Activated naive CD4-positive, alpha-beta T cell treated with anti-CD3 and anti-CD28 coated beads, Interleukin-2, amount 50 U/mL, for 16 hours (primary cell): ENCODE data around the gene FRMPD2.

ENCODE experiments used
- DNase-seq: peaks from one replicate; pipeline ENCODE4 v3.0.0-alpha.2; 2020

The FRMPD2 gene, protein sequence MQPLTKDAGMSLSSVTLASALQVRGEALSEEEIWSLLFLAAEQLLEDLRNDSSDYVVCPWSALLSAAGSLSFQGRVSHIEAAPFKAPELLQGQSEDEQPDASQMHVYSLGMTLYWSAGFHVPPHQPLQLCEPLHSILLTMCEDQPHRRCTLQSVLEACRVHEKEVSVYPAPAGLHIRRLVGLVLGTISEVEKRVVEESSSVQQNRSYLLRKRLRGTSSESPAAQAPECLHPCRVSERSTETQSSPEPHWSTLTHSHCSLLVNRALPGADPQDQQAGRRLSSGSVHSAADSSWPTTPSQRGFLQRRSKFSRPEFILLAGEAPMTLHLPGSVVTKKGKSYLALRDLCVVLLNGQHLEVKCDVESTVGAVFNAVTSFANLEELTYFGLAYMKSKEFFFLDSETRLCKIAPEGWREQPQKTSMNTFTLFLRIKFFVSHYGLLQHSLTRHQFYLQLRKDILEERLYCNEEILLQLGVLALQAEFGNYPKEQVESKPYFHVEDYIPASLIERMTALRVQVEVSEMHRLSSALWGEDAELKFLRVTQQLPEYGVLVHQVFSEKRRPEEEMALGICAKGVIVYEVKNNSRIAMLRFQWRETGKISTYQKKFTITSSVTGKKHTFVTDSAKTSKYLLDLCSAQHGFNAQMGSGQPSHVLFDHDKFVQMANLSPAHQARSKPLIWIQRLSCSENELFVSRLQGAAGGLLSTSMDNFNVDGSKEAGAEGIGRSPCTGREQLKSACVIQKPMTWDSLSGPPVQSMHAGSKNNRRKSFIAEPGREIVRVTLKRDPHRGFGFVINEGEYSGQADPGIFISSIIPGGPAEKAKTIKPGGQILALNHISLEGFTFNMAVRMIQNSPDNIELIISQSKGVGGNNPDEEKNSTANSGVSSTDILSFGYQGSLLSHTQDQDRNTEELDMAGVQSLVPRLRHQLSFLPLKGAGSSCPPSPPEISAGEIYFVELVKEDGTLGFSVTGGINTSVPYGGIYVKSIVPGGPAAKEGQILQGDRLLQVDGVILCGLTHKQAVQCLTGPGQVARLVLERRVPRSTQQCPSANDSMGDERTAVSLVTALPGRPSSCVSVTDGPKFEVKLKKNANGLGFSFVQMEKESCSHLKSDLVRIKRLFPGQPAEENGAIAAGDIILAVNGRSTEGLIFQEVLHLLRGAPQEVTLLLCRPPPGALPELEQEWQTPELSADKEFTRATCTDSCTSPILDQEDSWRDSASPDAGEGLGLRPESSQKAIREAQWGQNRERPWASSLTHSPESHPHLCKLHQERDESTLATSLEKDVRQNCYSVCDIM (N-terminal part only)

GRCh38 chr10:48274636-48275035 is at the start of gene FRMPD2:
FRMPD2 (minus strand) TSS chr10:48274696; CDS start chr10:48274567, 129 bp downstream.
- DNase-seq = no peak

DNA sequence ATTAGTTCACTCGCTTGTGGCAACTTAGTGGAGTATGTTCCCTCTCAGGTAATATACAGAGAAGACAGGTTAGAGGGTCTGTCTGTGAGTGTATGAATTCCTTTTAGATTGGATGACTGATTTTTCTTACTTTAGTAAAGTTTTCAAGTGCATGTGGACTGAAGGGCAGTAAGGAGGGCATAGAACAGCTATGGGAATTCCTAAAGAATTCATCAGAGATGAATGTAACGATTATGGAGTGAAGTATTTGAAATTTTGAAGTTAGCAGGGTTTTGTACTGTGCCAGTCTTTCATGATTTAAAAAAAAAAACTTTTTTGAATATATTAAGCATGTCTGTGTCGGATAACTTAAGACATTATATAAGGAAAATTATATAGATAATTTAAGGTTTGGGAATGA is 47.5 kb upstream of the FRMPD2 start:
- no peak for DNase-seq

DNA sequence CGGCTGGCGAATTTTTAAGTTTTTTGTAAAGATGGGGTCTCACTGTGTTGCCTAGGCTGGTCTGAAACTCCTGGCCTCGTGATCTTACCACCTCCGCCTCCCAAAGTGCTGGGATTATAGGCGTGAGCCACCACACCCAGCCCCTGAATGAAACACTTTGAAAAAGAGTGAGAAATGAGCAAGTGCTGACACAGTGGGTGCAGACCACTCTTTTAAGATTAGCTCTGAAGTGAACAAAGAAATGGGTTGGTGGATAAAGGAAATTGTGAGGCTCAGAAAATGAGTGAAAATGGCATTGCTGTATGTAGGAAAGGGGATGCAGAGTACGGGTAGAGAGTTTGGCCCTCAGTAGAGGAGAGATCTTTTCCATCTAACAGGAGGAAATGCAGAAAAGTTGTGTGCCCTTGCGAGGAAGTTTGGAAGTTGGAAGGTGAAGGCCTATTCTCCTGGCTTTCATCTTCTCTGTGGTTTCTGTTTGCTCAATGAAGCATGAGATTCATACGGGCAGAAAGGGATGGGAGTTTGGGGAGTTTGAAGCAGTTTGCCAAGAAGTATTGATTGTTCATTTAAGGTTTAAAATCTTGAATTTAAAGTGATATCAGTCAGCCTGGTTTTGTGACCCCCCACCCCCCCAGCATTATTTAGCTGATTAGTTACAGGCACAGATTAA is 43.0 kb upstream of the FRMPD2 start:
- no peak for DNase-seq

- DNase-seq = no peak
Observed at GRCh38 chr10:48316236-48316635, 41.7 kb upstream of the FRMPD2 start.

DNA sequence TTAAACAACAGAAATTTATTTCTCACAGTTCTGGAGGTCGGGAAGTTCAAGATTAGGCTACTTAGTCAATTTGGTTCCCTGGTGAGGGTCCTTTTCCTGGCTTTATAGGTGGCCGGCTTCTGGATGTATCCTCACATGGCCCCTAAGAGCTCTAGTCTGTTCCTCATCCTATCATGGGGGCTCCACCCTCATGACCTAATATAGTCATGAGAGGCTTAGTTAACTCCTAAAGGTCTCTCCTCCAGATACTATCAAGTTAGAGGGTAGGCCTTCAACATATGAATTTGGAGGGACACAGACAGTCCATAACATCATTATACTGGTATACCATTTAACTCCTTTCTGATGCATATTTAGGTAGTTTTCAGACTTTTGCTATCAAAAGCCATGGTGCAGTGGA is 39.6 kb upstream of the FRMPD2 start:
- no peak for DNase-seq

DNA sequence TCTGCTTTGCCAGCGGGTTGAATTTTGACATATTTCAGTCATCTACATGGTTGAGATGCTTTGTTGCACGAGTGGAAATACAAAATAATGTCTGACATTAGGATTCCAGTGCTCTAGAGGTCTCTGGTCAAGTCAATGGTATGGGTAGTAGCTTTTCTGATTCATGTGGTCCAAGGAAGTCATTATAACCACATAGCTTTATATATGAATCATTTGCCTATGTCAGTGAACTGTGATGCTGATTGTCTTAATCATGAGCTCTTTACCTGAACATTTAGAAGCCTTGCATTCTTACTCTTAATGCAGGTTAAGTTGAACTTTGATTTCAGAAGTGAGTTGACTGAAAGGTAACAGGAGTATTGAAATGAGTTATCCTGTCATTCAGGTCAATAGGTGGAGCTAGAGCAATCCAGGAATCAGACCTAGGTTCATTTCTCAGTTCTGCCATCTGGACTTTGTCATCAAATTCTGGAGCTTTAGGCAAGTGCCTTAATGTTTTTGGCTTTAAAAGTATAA is 35.3 kb upstream of the FRMPD2 start:
- DNase-seq = no peak

- DNase-seq = no peak
Observed at GRCh38 chr10:48307711-48308018, 33.2 kb upstream of the FRMPD2 start.

DNA sequence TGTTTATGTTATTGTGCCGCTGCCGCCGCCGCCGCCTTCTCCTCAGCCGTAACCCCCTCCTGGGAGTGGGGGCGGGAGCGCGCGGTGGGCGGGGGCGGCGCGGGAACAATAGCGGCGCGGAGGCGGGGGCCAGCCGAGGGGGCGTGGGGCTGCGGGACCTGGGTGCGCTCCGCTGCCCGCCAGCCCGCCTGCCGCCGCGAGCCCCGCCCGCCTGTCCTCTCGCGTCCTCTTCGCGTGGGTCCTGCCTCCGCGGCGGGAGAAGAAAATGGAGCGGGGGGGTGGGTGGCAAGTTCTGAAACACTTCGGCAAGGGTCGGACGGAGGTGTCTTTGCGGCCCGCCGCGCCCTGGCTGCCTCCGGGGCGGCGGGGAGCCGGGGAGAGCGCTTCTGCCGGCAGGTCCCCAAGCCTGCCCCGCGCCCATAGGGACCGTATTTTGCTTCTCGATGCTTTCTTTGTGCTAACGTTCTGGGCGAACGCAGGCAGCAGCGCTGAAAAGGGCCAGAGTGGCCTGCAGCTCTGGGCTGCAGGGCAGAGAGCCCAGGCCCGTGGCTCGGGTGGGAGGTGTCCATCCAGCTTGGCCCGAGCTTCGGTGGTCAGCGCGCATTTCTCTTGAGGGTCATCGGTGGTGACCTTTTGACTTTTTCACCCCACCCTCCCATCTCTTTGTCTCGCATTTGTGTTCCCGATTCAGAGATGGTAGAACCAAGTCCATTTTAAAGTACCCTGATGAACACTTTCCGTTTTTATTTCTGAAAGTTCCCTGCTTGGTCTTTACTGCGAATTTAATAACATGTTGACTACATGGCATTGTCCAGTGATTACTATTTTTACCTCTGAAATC is 32.6 kb upstream of the FRMPD2 start:
- peak; percentile 72 for DNase-seq

DNA sequence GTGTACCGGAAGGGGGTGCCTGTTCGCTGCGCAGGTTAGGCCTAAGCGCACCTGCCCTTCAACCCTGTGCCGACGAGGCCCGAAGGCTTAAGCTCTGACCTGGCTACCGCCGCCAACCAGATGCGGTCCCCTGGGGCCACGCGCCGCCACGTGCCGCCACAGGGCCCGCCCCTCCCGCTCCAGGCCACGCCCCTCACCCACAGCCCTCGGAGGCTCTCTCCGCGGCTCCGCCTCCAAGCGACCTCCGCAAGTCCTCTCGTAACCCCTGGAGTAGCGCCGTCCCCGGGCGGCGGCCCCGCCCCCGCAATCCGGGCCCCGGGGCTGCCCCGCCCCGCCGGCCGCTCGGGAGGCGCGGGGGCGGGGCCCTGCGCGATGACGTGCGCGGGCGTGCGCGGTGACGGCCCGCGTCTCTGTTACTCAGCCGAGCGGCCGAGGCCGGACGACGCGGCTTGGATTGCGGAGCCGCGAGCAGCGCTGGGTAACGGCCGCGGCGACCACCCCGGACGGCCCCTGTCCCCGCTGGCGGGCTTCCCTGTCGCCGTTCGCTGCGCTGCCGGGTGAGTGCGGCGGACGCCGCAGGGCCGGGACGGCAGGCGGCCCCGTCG is 31.9 kb upstream of the FRMPD2 start, which contains the start of gene MAPK8:
MAPK8 (plus strand) TSS at position 413 of the 605 bp plus-strand sequence. CDS start 94,984 bp downstream, outside the sequence.
- peak; percentile 94 for DNase-seq

DNA sequence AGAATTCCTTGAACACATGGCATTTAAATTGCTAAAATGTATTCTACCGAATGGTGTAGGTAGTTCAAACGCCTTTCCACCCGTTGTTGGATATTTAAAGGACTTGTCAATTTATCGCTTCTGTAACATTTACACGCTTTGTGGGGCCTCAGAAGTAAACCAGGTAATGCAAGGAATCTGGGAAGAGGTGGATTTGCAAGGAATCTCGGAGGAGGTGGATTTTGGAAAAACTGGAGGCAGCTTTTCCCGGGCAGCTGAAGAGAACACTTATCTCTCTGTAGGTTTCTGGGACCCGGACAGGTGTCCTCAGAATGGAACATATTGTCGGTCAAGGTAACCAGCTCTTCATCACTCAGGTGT is 31.4 kb upstream of the FRMPD2 start:
- no peak for DNase-seq

- no peak for DNase-seq
Observed at GRCh38 chr10:48302515-48303476, 28.3 kb upstream of the FRMPD2 start.

DNA sequence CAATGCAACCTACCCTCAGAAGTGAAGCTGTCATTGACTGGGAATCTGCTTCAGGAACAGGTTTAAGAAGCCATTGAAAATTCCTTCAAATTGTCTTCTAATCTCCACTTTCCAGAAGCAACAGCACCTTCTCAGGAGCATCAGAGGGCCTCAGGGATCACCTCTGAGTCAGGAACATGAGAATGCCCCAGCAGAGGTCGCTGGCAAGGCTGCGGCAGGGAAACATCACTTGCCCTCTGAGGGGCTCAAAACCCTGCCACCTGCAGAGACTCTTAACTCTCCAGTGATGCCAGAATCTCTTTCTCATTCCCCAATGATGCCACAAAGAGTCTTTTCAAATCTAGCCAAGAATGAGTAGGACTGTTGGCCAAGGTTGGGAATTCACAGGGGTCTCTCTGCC is 26.1 kb upstream of the FRMPD2 start:
- no peak for DNase-seq

DNA sequence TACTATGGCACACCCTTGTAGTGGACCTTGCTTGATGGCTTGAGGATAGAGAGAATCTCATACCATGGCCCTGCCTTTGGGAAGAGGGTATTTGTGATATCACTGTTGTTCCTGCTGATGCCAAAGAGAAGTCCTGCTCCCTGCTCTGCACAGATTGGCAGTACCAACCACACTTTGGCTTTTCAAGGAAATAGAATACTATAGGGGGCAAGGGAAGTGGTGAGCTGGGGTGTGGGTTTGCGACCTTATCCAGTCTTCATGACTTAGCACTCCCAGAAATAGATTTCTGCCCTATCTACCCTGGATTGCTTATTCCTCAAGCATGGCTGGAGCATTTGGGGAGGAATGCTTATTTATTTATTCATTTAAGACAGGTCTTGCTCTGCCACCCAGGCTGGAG is 25.2 kb upstream of the FRMPD2 start:
- DNase-seq = no peak

DNA sequence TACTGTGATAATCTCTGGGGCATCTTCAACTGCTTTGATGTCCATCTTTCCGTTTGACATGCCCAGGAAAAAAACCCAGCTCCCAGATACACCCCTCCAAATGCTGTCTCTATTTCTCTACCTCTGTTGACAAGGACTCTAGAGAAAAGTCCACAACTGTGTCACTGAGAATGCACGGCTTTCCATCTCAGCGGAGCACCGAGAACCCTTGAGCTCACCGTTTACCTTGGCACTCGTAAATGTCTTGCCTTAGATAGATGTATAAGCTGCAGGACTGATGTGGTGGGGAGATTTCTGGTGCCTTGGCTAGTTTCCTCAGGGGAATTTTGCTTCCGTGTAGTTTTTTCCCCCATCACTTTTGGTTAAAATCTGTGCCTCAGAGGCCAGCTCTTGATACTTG is 24.6 kb upstream of the FRMPD2 start:
- no peak for DNase-seq

- DNase-seq = no peak
Observed at GRCh38 chr10:48296576-48297098, 22.1 kb upstream of the FRMPD2 start.

DNA sequence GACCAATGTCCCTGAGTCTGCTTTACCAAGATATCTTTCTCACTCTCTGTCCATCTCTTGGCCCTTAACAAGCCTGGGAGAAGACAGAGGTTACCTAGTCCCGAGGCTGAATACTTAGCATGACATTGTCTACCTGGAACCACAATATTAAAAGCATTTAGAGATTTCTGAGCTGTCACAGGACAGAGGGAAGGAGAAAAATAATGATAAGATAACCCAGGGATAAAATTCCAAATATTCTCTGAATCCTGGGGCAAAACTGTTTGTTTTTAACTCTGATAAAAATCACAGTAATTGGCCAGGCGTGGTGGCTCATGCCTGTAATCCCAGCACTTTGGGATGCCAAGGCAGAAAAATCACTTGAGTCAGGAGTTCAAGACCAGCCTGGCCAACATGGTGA is 19.9 kb upstream of the FRMPD2 start:
- no peak for DNase-seq

DNA sequence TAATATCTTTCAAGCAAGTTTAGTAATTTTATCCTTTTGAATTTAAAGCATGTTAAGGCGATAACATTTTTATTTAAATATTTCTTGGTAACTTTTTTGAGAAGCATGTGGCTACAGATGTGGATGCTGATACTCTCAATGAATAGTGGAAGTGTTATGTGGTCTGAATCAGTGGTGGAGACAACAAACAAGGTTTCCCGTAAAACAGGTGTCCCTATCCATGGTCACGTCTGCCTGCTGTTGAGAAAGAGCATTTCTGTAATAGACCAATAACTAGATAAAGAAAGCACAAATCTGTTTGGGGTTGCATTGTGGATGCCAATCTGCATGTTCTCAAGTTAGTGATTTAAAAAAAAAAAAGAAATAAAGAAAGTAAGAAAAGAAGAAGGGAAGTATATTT is 18.1 kb upstream of the FRMPD2 start:
- DNase-seq = no peak

DNA sequence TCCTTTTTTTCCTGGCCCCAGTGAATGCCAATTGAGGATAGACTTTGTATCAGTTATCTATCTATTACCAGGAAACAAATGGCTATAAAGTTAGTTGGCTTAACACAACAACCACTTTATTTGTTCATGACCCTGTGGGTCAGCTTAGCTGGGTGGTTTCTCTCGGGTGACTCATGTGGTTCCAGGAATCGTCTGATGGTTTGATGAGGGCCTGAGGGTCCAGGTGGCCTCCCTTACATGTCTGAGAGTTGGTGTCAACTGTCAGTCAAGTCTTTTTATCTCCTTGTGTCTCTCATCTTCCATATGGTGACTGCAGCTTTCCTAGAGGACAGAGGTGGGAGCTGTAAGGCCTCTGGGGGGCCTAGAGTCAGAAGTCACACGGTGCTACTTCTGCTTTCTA is 16.7 kb upstream of the FRMPD2 start:
- DNase-seq = no peak

- no peak for DNase-seq
Observed at GRCh38 chr10:48290286-48290685, 15.8 kb upstream of the FRMPD2 start.
